CD4-positive, alpha-beta T cell treated with Interleukin-17A for 1 hour (primary cell): ENCODE measurements around the gene NAT10.
"Not testable (repeated sequence)": the region's sequence is repeated elsewhere in the genome, so short reads cannot be mapped to it uniquely, and the experiment has no call there.

Experiments
- DNase-seq: peaks from one replicate; pipeline ENCODE4 v3.0.0-alpha.2; 2020

NAT10 gene

DNA sequence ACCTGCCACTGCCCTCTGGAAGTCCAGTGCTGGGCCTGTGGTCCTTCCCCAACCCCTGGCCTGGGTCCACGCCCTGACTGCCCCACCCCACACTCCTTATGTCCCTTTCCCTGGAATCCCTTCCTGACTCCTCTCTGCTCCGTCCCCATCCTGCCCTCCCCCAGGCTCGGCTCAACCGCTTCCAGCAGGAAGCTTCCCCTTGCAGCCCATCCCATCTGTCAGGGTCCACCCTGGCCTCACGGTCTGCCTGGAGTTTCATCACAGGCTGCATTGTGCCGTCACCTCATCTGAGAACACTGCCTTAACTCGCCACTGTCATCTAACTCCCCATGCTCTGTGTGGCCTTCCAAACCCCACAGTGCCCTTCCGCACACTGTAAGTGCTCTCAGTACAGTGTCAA is 64.3 kb downstream of the NAT10 start:
- no peak for DNase-seq

DNA sequence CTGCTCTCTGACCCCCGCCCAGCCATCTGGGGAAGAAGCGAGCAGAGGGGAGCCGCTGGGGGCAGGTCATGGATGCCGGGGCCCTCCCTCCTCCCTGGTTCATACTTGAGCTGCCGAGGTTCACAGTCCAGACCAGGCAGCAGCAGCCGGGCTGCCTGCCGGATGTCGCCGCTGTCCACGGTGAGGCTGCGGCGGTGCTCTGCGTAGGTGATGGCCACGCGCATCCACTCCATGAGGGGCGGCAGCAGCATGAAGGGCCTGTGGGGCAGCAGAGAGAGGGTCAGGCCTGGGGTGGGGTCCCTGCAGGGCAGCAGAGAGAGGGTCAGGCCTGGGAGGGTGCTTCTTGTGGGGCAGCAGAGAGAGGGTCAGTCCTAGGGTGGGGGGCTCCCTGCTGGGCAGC is 67.6 kb downstream of the NAT10 start:
- DNase-seq, result no peak

DNA sequence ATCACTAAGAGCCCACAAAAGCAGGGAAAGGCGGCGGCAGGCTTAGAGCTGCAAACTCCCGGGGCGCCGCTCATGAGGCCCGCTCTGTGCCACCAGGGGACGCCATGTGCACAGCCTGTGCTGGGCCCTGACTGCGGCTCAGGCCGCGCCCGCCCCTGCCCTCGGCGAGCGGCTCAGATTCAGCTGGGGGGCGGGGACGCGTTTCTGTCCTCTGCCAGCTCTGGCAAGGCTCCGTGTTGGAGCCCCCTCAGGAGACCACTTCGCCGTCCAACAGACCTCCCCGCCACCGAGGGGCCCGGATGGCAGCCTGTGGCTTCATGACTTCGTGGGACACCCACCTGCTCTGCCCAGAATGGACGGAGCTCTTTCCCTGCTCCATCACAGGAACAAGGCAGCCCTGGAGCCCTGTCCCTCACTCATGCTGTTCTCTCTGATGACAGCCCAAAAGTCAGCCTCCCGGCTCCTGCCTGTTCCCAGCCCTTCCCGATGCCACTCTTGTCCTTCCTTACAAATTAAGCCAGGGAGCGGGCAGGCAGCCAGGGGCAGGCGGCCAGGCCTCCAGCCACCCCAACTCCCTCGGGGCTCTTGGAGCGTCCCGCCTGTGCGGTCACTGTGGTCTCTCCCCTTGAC is 69.1 kb downstream of the NAT10 start:
- DNase-seq, result peak; percentile 75

DNA sequence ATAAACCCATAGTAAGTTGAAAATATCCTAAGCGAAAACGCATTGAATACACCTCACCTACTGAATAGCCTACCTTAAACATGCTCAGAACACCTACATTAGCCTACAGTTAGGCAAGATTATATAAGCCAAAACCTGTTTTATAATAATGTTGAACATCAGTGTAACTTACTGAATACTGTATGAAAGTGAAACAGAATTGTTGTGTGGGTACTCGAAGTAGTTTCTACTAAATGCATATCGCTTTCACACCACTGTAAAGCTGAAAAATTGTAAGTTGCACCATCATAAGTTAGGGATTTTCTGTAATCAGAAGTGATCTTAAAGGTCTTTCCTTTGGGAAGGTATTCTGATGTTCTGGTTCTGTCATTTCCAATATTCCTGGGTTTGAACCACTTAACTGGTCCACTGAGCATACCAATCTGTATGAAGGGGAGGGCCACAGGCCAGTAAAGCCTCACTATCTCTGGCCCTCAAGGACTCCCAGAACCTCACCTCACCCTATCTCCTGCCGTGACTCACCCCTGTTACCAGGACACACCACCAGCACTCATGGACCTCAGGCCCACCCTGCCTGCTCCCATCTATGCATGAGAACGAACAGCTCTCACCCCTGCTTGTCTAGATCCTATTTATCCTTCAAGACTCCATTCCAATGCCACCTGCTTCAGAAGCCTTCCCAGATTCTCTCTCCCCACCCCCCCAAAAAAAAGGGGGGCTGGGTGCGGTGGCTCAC is 70.0 kb downstream of the NAT10 start:
- no peak for DNase-seq

DNA sequence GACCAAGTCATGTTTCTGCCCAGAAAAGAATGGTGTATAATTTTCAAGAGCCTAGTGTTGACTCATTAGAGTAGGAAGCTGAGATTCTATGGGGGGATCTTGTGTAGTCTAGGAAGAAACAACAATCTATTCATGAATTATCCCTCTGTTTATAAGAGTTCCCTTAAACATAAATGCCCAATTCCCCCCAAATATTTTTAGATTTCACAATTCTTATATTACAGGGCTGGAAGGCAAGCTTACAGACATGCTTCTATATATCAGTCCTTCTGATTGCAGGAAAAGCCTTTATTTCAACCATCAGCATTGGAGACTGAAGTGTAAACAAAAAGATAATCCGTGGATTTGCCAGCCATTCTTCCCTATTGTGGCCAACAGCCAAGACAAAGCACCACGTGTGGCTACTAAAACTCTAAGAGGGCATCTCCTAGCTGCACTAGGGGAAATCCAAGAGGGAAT is 71.4 kb downstream of the NAT10 start:
- no peak for DNase-seq

DNA sequence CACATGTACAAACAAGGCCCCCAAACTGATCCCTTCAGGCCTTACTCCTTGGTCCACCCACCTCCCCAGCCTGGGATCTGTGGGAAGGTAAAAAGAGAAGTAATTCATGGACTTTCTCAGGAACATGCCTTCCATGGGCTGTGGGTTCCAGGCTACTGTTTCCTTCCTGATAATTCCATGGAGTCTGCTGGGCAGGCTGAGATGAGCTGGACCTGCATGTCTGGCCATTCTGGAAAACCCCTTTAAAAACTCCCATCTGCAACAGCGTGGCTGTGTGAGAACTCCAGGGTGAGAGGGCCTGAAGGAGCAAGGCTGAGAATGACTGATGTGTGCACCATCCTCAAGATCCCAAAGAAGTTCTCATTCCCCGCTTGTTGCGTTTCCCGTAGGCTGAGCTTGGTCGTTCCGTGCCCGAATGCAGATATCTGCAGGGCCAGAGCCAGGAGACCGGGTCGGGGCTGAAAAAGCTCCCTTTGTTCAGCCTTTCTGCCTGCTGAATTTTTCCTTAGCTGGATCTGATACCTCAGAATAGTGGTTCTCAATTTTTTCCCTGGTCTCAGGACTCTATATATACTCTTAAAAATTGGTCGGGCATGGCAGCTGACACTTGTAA is 72.9 kb downstream of the NAT10 start:
- no peak for DNase-seq

DNA sequence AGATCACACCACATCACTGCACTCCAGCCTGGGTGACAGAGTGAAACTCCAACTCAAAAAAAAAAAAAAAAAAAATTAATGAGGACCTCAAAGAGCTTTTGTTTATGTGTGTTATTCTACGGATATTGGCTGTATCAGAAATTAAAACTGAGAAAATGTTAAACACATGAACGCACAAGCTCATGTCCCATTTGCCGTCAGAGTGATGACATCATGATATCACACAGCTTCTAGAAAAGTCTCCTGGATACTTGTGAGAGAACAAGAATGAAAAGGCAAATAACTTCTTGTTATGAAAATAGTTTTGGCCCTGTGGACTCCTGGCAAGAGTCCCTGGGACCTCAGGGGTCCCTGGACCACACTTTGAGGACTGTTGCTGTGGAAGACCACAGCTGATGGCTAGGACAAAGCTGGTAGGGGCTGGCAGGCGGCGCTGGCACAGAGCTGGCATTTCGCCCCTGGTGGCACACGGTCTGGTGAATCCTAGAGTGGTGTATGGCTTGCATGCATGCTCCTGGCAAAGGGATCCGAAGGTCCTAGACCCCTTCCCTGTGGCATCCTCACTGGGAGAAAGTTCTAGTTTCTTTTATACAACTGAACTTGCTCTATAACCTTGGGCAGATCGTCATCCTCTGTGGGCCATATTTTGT is 73.7 kb downstream of the NAT10 start:
- no peak for DNase-seq

DNA sequence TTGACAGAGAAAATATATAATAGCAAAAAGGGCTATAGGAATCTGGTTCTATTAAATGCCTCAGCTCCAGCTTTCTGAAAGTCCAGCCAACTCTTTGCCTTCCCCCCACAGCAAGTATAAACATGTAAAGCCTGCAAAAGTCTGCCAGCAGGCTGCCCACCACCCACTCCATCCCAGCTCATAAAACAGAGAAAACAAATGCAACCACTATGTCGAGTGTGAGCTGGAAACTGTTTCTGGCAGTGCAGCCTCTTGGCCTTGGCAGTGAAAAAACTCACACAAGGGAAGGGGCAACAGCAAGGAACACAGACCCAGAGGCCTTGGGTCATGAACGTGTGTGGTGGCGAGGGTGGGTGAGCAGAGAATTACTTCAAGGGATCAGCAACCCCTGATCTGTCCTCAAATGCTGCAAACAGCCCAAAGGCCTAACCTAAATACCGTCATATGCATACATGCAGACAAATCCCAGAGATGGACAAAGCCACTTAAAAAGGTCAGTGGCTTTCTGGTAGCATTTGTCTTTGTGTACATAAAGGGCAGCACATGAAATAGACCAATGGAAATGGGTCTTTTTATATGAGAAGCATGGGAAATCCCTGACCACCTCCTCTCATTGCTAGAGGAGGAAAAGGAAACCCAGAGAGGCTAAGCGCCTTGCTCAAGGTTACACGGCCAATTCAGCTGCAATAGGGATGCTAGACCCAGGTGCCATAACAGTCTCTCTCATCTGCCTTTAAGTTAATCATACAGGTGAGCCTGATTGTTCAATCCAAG is 74.8 kb downstream of the NAT10 start:
- no peak for DNase-seq

DNA sequence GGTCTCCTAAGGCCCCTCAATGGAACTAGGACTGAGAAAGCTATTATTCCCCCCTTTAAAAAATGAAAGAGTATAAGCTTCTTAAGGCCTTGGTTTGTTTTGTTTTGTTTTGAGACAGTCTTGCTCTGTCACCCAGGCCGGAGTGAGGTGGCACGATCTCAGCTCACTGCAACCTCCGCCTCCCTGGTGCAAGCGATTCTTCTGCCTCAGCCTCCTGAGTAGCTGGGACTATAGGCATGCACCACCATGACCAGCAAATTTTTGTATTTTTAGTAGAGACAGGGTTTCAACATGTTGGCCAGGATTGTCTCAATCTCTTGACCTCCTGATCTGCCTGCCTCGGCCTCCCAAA is 75.4 kb downstream of the NAT10 start:
- DNase-seq, result not testable (repeated sequence)

DNA sequence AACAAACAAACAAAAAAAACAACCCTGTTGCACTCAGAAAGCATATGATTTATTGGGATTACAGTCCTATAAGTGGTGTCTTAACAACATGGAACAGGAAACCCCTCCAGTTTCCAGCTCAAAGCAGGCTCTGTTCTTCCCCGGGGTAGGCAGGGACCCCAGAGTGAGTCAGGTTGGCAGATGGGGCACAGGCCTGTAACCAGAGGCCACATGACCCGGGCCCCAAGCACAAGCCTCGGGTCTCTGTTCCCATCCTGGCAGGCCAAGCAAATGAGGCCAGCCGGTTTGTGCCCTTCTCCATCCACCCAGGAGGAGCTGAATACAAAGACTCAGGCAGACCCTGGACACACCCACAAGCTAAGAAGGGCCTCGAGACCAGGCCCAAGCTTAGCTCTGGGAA is 75.8 kb downstream of the NAT10 start:
- DNase-seq, result no peak

DNA sequence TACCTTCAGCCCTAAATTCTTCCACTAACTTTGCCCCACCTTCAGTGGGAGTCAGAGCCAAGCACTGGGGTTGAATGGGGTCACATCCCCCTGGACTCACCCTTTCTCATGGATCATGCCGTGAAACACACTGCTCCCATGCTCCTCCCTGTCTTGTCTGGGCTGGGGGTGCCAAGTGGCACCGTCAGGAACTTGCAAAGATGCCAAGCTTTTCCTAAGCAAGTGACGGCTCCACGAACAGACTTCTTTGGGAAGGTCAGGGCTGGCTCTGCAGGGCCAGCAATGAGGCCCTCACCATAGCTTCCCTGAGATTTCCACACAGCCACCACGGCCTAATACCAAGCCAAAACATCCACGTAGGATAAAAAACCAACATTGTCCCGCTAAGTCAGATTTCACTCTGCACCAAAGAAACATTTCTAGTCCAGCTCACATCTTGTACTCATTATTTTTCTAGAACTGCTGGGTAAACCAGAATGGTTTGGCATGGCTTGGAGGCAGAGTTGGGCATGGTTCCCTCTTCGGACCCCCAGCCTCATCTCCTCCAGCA is 76.5 kb downstream of the NAT10 start:
- no peak for DNase-seq

DNA sequence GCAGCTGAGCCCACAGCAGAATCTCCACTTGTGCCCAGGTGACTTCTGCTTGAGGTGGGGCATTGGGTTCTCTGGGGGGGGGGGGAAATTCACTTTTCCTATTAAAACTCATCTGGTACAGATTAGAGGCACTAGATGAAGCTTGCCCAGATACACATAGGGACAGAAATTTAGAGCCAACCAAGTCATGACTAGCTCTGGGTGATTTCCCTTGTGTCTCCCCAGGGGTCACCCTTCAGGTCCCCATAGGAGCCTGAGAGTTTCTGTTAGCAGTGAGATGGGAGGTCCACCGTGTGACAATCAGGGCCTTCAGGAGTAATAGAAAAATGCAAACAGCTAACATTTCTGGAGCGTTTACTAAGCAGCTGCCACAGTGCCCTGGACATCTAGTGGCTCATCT is 77.0 kb downstream of the NAT10 start:
- no peak for DNase-seq

DNA sequence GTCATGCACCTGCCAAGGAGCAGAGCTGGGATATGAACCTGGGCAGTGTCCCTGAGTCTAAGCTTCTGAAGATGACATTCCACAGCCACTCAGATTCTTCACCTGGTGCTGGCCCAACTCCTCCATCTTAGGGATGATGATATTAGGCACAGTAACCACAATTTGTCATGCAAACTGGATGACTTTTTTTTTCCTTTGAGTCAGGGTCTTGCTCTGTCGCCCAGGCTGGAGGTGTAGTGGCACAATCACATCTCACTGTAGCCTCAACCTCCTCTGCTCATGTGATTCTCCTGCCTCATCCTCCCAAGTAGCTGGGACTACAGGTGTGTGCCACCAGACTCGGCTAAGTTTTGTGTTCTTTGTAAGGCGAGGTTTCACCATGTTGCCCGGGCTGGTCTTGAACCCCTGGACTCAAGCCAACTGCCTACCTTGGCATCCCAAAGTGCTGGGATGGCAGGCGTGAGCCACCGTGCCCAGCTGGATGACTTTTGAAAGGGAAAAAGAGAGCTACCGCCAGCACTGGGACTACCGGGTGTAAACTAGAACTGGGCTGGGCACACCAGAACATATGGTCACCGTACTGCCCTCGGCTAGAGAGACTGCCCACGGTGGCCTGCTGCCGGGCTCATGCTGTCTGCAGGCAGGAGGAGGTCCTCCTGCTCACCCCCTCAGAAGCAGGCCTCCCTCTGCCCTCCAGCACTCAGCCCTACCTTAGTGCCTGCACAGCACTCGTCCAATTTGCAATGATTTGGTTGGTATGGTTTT is 77.7 kb downstream of the NAT10 start:
- DNase-seq, result no peak

DNA sequence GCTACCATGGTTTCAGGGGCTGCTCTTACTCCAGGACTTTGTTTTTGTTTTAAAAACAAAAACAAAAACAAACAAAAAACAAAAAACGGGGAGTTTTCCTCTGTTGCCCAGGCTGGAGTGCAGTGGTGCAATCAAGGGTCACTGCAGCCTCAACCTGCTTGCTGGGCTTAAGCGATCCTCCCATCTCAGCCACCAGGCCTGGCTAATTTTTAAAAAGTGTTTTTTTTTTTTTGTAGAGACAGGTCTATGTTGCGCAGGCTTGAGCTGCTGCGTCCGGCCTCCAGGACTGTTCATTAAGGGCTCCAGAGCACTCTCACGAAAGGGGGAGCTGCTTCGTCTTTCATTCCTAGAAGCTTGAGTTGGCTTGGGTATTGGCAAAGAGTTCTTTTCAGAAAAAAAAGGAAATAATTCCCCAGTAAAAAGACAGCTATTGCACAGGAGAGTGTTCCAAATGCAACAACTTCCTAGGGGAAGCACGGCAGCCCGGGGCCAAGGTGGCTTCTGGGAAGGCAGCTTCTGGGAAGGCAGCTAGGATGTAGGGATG is 78.5 kb downstream of the NAT10 start:
- DNase-seq, result no peak

DNA sequence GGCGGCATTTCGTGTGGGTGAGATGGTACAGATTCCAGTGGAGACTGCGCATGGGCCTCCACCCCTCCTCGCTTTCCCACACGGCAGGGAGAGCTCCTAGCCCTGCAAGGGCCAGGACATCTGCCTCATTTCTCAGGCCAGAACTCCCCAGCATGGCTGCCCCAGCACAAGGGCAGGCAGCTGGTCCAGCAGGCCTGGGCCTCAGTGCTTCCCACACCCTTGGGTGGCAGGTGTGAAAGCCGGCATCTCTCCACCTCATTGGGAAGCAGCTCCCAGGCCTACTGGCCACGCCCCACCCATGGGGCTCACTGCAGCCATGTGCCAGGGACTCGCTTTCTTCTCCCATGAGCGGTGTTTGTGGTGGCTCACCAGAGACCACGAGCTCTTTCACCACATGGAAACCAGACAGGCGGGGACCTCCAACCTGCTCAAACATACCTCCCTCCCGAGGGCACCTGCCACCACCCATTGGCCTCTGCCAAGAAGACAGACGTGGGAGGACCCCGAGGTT is 79.1 kb downstream of the NAT10 start:
- no peak for DNase-seq

DNA sequence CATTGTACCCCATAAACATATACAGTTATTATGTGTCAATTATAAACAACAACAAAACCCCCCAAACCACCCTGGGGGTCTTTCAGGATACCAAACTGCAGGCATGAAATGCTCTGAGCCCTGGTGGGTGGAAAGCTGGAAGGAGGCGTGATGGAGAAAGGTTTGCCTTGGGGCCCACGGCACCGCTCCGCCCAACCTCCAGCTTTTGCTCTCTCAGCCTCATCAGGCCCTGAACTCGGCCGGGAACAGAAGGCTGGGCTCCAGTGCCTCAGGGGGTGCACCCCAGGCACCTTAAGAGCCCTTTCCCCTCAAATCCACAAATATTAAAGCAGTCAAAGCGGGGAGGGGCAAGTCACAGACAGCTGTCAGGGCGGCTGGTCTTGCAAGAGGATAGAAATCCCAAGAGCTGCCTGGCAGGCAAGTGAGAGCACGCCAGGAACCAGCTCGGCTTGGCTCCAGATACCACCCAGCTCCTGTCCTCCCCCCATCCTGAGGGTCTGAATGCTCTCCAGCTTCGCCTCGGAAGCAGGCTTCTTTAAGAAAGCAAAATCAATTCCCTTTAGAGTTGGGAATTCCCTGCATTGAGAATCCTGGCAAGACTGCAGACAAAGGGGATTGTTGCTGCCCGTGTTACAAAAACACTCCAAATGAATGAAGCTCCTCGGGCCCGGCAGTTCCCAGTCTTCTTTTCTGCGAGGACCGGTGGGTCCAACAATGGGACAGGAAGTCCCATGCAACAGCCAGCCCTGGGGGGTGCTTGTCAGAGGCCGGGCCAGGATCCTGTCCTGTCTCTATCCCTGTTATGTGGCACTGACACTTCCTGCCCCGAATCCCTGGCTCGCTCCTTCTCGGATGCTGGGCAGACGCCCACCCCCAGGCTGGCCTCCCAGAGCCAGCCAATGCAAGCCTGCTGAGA is 80.8 kb downstream of the NAT10 start:
- no peak for DNase-seq

DNA sequence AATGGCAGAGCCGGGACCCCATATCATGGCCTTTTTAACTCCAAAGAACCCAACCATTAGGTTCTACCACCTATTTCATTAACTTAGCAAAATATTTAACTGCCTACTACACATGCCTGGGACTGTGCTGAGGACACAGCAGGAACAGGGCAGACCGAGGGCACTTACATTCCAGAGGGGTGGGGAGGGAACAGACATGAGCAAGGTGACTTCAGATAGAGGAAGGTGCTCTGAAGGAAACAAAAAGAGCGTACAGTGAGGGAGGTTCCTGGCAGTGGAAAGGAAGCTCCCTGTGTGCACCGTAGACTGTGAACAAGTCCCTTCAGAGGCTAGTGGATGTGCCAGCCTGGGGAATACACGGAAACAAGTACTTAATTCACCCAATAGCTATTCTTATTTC is 82.8 kb downstream of the NAT10 start:
- no peak for DNase-seq

DNA sequence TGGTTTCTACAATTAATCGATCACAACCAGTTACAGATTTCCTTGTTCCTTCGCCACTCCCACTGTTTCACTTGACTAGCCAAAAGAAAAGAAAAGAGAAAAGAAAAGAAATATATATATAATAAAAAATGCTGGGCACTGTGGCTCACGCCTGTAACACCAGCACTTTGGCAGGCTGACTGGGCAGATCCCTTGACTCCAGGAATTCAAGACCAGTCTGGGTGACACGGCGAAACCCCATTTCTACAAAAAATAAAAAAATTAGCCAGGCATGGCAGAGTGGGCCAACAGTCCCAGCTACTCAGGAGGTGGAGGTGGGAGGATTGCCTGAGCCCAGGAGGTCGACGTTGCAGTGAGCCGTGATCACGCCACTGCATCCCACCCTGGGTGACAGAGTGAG is 83.8 kb downstream of the NAT10 start:
- no peak for DNase-seq

DNA sequence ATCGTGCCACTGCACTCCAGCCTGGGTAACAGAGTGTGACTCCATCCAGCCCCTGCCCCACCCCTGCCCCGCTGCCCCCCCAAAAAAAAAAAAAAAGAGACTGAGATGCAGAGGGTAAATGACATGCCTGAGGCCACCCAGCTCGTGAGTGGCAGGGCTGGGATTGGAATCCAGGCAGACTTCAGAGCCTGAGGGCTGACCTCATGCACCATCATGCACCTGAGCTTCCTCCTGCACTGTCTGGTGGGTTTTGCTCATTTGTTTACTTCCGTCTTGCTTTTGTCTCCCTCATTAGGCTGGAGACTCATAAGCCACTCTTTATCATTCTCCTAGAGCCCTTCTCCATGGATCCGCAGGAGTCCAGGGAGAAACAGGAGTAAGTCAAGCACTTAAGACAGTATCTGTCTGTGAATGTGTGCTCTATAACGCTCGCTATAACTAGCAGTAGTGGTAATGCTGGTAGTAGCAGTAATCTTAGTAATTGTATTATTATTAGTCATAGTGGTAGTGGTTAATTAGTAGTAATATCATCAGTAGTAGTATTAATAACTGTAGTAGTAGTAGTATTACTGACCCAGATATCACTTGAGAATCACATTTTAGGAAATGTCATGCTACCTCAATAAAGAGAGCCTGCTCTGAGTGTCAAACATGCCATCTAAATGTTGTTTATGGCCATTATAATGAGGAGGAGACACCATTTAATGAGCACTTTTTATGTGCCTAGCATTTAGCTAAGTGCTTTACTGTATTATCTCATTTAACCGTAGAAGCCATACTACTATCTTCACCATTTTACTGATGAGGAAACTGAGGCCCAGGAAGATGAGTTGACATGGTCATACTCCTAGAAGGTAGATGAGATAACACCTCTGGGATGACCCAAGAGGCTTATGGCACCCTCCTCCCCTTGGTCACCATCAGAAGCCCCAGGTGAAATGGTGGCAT is 85.0 kb downstream of the NAT10 start:
- DNase-seq, result no peak
